A549 (cell line): ENCODE results near the gene TP73. TPM values are rescaled to one million over a fixed set of nuclear protein-coding genes. Genes with fewer than 3 reads are reported as not detected.

Source experiments
- ATAC-seq, 2 experiments: fragments of 200-7000 bp in 1 of 2; fragments of >200 bp in 1 of 2; cut with Nextera tagmentation in 1 of 2; cut with Tn5 transposase in 1 of 2; 3 replicates each; pipeline versions ENCODE4 v1.8.0 to v1.9.1; 2018 to 2020; ENCODE audit warnings: mild to moderate bottlenecking in 1 of 2, moderate library complexity in 1 of 2
- CTCF ChIA-PET: fragments of 300-600 bp; sonication (Branson Sonifier 250); formaldehyde crosslinking; extraction: SDS; loops from one replicate; lab custom pipeline; 2021; ENCODE audit warnings: antibody characterized with exemption, inconsistent platforms; lab: Yijun Ruan, JAX
- POLR2A ChIA-PET: fragments of 350-600 bp; formaldehyde crosslinking; extraction: SDS; loops from one replicate; lab custom pipeline; 2021; ENCODE audit warnings: antibody characterized with exemption, inconsistent platforms; lab: Yijun Ruan, JAX
- DNase-seq, 2 experiments: peaks; one replicate each; pipeline versions ENCODE4 v3.0.0 to v3.0.0-alpha.2; 2011 to 2016; ENCODE audit warnings: low read depth in 1 of 2, low spot score in 1 of 2
- FAIRE-seq: peaks from 2 replicates; lab custom pipeline; 2011; peaks lifted over from hg19 to GRCh38; lab: Jason Lieb, UNC
- H3K27ac ChIP-seq, 2 experiments: fragments of >200 bp; sonication (Bioruptor Twin); formaldehyde crosslinking; 3 replicates each; pipeline ENCODE4 v1.5.1; 2016 to 2017
- H3K4me1 ChIP-seq: fragments of >200 bp; sonication (Bioruptor Twin); formaldehyde crosslinking; 3 replicates; pipeline ENCODE4 v1.6.1; 2016
- H3K4me2 ChIP-seq: fragments of >200 bp; sonication (Bioruptor Twin); formaldehyde crosslinking; 3 replicates; pipeline ENCODE4 v1.6.1; 2016
- H3K4me3 ChIP-seq: fragments of >200 bp; sonication (Bioruptor Twin); formaldehyde crosslinking; 3 replicates; pipeline ENCODE4 v1.5.1; 2016
- H3K9me3 ChIP-seq: fragments of >200 bp; sonication (Bioruptor Twin); formaldehyde crosslinking; 3 replicates; pipeline ENCODE4 v1.6.1; 2016
- CBX8 ChIP-seq: fragments of 200-600 bp; sonication (generic); IDR thresholded peaks from 2 replicates; pipeline ENCODE4 v1.6.1; 2016
- CEBPB ChIP-seq, 2 experiments: fragments of >200 bp in 1 of 2; sonication (Bioruptor Twin) in 1 of 2; formaldehyde crosslinking in 1 of 2; IDR thresholded peaks; 2 replicates each; pipeline ENCODE4 v1.6.1; 2012 to 2016
- CTCF ChIP-seq: fragments of >200 bp; sonication (Bioruptor Twin); formaldehyde crosslinking; IDR thresholded peaks from 3 replicates; pipeline ENCODE4 v1.5.1; 2016
- ESRRA ChIP-seq: fragments of 150-350 bp; IDR thresholded peaks from 2 replicates; pipeline ENCODE4 v1.6.1; 2014; ENCODE audit warnings: mild to moderate bottlenecking, low read length, borderline replicate concordance
- FOSL2 ChIP-seq, 2 experiments: fragments of 450-650 bp in 1 of 2; fragments of >200 bp in 1 of 2; sonication (Bioruptor Twin) in 1 of 2; formaldehyde crosslinking; IDR thresholded peaks; 2 replicates each; pipeline versions ENCODE4 v1.5.0 to v1.6.1; 2016 to 2020; ENCODE audit warnings: mild to moderate bottlenecking in 1 of 2, moderate library complexity in 1 of 2
- HMGXB4 ChIP-seq: fragments of 250-450 bp; sonication (Bioruptor Pico); IDR thresholded peaks from 2 replicates; pipeline ENCODE4 v1.5.0; 2021; ENCODE audit warnings: mild to moderate bottlenecking, moderate library complexity, borderline replicate concordance
- HOXA7 ChIP-seq: fragments of 250-450 bp; sonication (Bioruptor Pico); IDR thresholded peaks from 2 replicates; pipeline ENCODE4 v1.5.0; 2020; ENCODE audit warnings: mild to moderate bottlenecking, moderate library complexity
- HOXB13 ChIP-seq: fragments of 250-450 bp; sonication (Bioruptor Pico); IDR thresholded peaks from 2 replicates; pipeline ENCODE4 v1.5.0; 2020; ENCODE audit warnings: low read depth, mild to moderate bottlenecking, moderate library complexity
- JUNB ChIP-seq: fragments of >200 bp; sonication (Bioruptor Twin); formaldehyde crosslinking; IDR thresholded peaks from 2 replicates; pipeline ENCODE4 v1.6.1; 2016
- KDM5A ChIP-seq: fragments of 200-600 bp; sonication (generic); IDR thresholded peaks from 2 replicates; pipeline ENCODE4 v1.6.1; 2016; ENCODE audit warnings: antibody characterized with exemption, mild to moderate bottlenecking
- NFE2L2 ChIP-seq: fragments of 150-350 bp; conservative IDR thresholded peaks from 2 replicates; pipeline ENCODE4 v1.6.1; 2014; ENCODE audit warnings: low read length
- NPAS2 ChIP-seq: fragments of 250-450 bp; sonication (Bioruptor Pico); IDR thresholded peaks from 2 replicates; pipeline ENCODE4 v1.8.0; 2022; ENCODE audit warnings: mild to moderate bottlenecking, moderate library complexity, borderline replicate concordance
- POLR2AphosphoS2 ChIP-seq: conservative IDR thresholded peaks from 2 replicates; pipeline ENCODE4 v1.6.1; 2012; ENCODE audit warnings: low read length, improper control_type of control experiment, inconsistent platforms
- RARB ChIP-seq: fragments of 250-450 bp; sonication (Bioruptor Pico); IDR thresholded peaks from 2 replicates; pipeline ENCODE4 v1.8.0; 2021; ENCODE audit warnings: mild to moderate bottlenecking, moderate library complexity
- SMC3 ChIP-seq: fragments of >200 bp; sonication (Bioruptor Twin); formaldehyde crosslinking; IDR thresholded peaks from 3 replicates; pipeline ENCODE4 v1.6.1; 2018; ENCODE audit warnings: inconsistent platforms
- ZC3H11A ChIP-seq: fragments of 450-650 bp; IDR thresholded peaks from 2 replicates; pipeline ENCODE4 v1.6.1; 2014; ENCODE audit warnings: antibody characterized with exemption, mild to moderate bottlenecking
- ZFP36 ChIP-seq: fragments of 450-650 bp; IDR thresholded peaks from 2 replicates; pipeline ENCODE4 v1.6.1; 2014; ENCODE audit warnings: borderline replicate concordance; ENCODE audit not compliant: partially characterized antibody
- ZNF302 ChIP-seq: fragments of 250-450 bp; sonication (Bioruptor Pico); IDR thresholded peaks from 2 replicates; pipeline ENCODE4 v1.9.0; 2021; ENCODE audit warnings: inconsistent platforms, mild to moderate bottlenecking, moderate library complexity
- WGBS: methylation state at CpG from one replicate; pipeline ENCODE4 v1.1.6; 2017; ENCODE audit errors: missing lambda C conversion rate; 5-methylcytosine and 5-hydroxymethylcytosine counted together
- polyA plus RNA-seq, 4 experiments: library from polyadenylated mRNA; depleted of rRNA in 3 of 4; stranded (reverse); fragments of >200 nt; fragmentation: RNase III in 1 of 4; extraction: RNeasy Plus Mini Kit Qiagen cat#74134 plus additional on column Dnase treatment in 1 of 4; gene quantifications; 2 replicates in 3 of 4; 3 replicates in 1 of 4; pipeline ENCODE4 v1.2.3, GENCODE V29; 2011 to 2017

Gene TP73
- polyA plus RNA-seq, 2 of the 4 experiments (the other 2 are of a cell fraction): 0.01 to 0.25 TPM

GRCh38 chr1:3777078-3777547 lies 124.8 kb downstream of the TP73 start:
- TF ChIP-seq POLR2AphosphoS2 (no peak), RARB (CRISPR knock-in tag) (no peak), HOXA7 (CRISPR knock-in tag) (no peak), NFE2L2 (no peak), SMC3 (no peak), ESRRA (no peak), ZC3H11A (no peak), KDM5A (no peak), HMGXB4 (CRISPR knock-in tag) (no peak), ZFP36 (no peak), CTCF (no peak), ZNF302 (no peak)
- TF ChIP-seq, all 56 proteins: peak for 0
- peaks cover 13% of the 10 kb centered on the region; the same call in 2 of the 3 replicates for H3K4me1 ChIP-seq
- POLR2A ChIA-PET: no interaction called here

GRCh38 chr1:3777647-3778589 lies 125.6 kb downstream of the TP73 start:
- Histone ChIP-seq H3K4me3 (no peak overlapping the region), H3K4me1 (peaks cover 11% of the 10 kb centered on the region; the same call in 2 of the 3 replicates), H3K9me3 (no peaks in the 10 kb centered on the region), H3K27ac (no peak overlapping the region), H3K4me2 (no peak overlapping the region)
- no peak for FAIRE-seq
- DNase-seq: no peak
- POLR2A ChIA-PET: no interaction called here
- no peak for ATAC-seq
- WGBS: 97% methylated on average over 4 of the region's 20 CpGs
- TF ChIP-seq NPAS2 (CRISPR knock-in tag) (no peak), POLR2AphosphoS2 (no peak), JUNB (no peak), CEBPB (IDR thresholded peaks at IDR 0.05) (no peak), CBX8 (no peak), HOXB13 (no peak), FOSL2 (IDR thresholded peaks at IDR 0.05) (no peak), FOSL2 (CRISPR knock-in tag; IDR thresholded peaks at IDR 0.05) (no peak)
- CTCF ChIA-PET: interaction anchor here (0.9 to 1.1 kb wide), 2 partner anchors 10 to 18 kb away, joined by 3 to 5 read pairs; no protein-coding TSS in a partner anchor

More at GRCh38 chr1:3777078-3777547, 124.8 kb downstream of the TP73 start:
- no peaks in the 10 kb centered on the region for H3K9me3 ChIP-seq
- ATAC-seq: no peak
- no peak overlapping the region for H3K4me3 ChIP-seq
- DNase-seq: no peak
- H3K27ac ChIP-seq: no peak overlapping the region
- no peak overlapping the region for H3K4me2 ChIP-seq
- CTCF ChIA-PET: interaction anchor here (1.1 kb wide), 1 partner anchor 18 kb away, joined by 5 read pairs; no protein-coding TSS in a partner anchor
- 100% methylated on average over 1 of the region's 10 CpGs for WGBS
- no peak for FAIRE-seq
